GM18505 (cell line): Measurements from ENCODE around the gene PSKH1.

ENCODE experiments used
- ATAC-seq: cut with Tn5 transposase; IDR thresholded peaks from one replicate; pipeline ENCODE4 v1.9.1; 2021; ENCODE audit not compliant: unreplicated experiment
- POLR2A ChIP-seq: IDR thresholded peaks from 4 replicates; pipeline ENCODE4 v1.6.1; 2011; ENCODE audit warnings: borderline replicate concordance; ENCODE audit not compliant: insufficient read depth, insufficient read length; ENCODE audit errors: extremely low read depth

The PSKH1 gene

GRCh38 chr16:67949645-67950044 is 56.6 kb downstream of the PSKH1 start:
- ATAC-seq: no peak
- TF ChIP-seq POLR2A: no peak

GRCh38 chr16:67950335-67950843 is 57.3 kb downstream of the PSKH1 start:
- ATAC-seq: no peak
- no peak for TF ChIP-seq POLR2A

GRCh38 chr16:67951485-67951884 is 58.4 kb downstream of the PSKH1 start:
- no peak for TF ChIP-seq POLR2A
- no peak for ATAC-seq

- no peak for ATAC-seq
- no peak for TF ChIP-seq POLR2A
These were observed 60.8 kb downstream of the PSKH1 start for GRCh38 chr16:67953641-67954375.

GRCh38 chr16:67954421-67955196 is 61.6 kb downstream of the PSKH1 start:
- no peak for TF ChIP-seq POLR2A
- ATAC-seq: no peak

GRCh38 chr16:67957622-67958021 is 64.6 kb downstream of the PSKH1 start:
- no peak for TF ChIP-seq POLR2A
- ATAC-seq: no peak

GRCh38 chr16:67959536-67960329 is 66.7 kb downstream of the PSKH1 start:
- no peak for TF ChIP-seq POLR2A
- ATAC-seq: no peak

GRCh38 chr16:67961551-67961957 is 68.5 kb downstream of the PSKH1 start:
- TF ChIP-seq POLR2A: no peak
- no peak for ATAC-seq

GRCh38 chr16:67962135-67962534 is 69.1 kb downstream of the PSKH1 start:
- no peak for ATAC-seq
- no peak for TF ChIP-seq POLR2A

GRCh38 chr16:67963292-67963661 is 70.2 kb downstream of the PSKH1 start:
- ATAC-seq: no peak
- no peak for TF ChIP-seq POLR2A

GRCh38 chr16:67963662-67964321 is 70.7 kb downstream of the PSKH1 start:
- no peak for ATAC-seq
- TF ChIP-seq POLR2A: no peak

GRCh38 chr16:67964477-67965131 is 71.5 kb downstream of the PSKH1 start:
- ATAC-seq: no peak
- TF ChIP-seq POLR2A: no peak
